Caco-2 (cell line): ENCODE measurements around the gene HOXD1. TPM values are rescaled to one million over a fixed set of nuclear protein-coding genes. Genes with fewer than 3 reads are reported as not detected.
A peak's percentile ranks its signal among the peaks of the same experiment; 100 is the strongest.

Experiments
- BruUV-seq: library from RNA; stranded (reverse); fragments of 400-500 nt; replicated peaks from 2 replicates; lab custom pipeline; 2021; lab: Mats Ljungman, UMichigan
- CTCF ChIA-PET: fragments of 300-600 bp; sonication (Branson Sonifier 250); formaldehyde crosslinking; loops from one replicate; lab custom pipeline; 2022; ENCODE audit warnings: antibody characterized with exemption; lab: Charles Lee
- POLR2A ChIA-PET: fragments of 300-600 bp; sonication (Branson Sonifier 250); formaldehyde crosslinking; loops from one replicate; lab custom pipeline; 2022; ENCODE audit warnings: antibody characterized with exemption; lab: Charles Lee
- DNase-seq, 2 experiments: peaks; one replicate each; pipeline versions ENCODE4 v3.0.0 to v3.0.0-alpha.2; 2020 to 2022
- H3K27me3 ChIP-seq: replicated peaks from 2 replicates; pipeline ENCODE4 v1.6.0; 2011; ENCODE audit warnings: low read length; ENCODE audit not compliant: control insufficient read depth, insufficient read depth
- H3K36me3 ChIP-seq: 2 replicates; pipeline ENCODE4 v1.5.1; 2011; ENCODE audit warnings: low read length; ENCODE audit not compliant: control insufficient read depth, insufficient read depth
- H3K4me1 ChIP-seq: fragments of 250-450 bp; sonication (Bioruptor Pico); 2 replicates; pipeline ENCODE4 v1.5.1; 2020; ENCODE audit warnings: mild to moderate bottlenecking
- H3K4me3 ChIP-seq: 2 replicates; pipeline ENCODE4 v1.5.1; 2011; ENCODE audit warnings: low read depth, mild to moderate bottlenecking, control low read depth, low read length
- H3K9me3 ChIP-seq: fragments of 250-450 bp; sonication (Bioruptor Pico); 2 replicates; pipeline ENCODE4 v1.5.1; 2020; ENCODE audit warnings: mild to moderate bottlenecking, moderate library complexity
- H3K27ac Mint-ChIP-seq: one replicate; pipeline ENCODE4 v1.8.0; 2022; ENCODE audit warnings: mixed read lengths; ENCODE audit not compliant: unreplicated experiment
- H3K27me3 Mint-ChIP-seq: one replicate; pipeline ENCODE4 v1.8.0; 2022; ENCODE audit warnings: mixed read lengths; ENCODE audit not compliant: insufficient read depth, unreplicated experiment
- H3K36me3 Mint-ChIP-seq: one replicate; pipeline ENCODE4 v1.8.0; 2022; ENCODE audit warnings: mild to moderate bottlenecking, mixed read lengths; ENCODE audit not compliant: insufficient read depth, unreplicated experiment
- H3K4me1 Mint-ChIP-seq: one replicate; pipeline ENCODE4 v1.8.0; 2022; ENCODE audit warnings: low read depth, mixed read lengths; ENCODE audit not compliant: unreplicated experiment
- H3K4me3 Mint-ChIP-seq: one replicate; pipeline ENCODE4 v1.8.0; 2022; ENCODE audit warnings: mild to moderate bottlenecking, moderate library complexity, mixed read lengths; ENCODE audit not compliant: unreplicated experiment
- H3K9me3 Mint-ChIP-seq: one replicate; pipeline ENCODE4 v1.8.0; 2022; ENCODE audit warnings: mixed read lengths; ENCODE audit not compliant: unreplicated experiment
- CTCF ChIP-seq, 2 experiments: fragments of 200-600 bp in 1 of 2; IDR thresholded peaks; 1 replicate in 1 of 2; 2 replicates in 1 of 2; pipeline versions ENCODE4 v1.5.1 to v1.8.0; 2011 to 2022; ENCODE audit warnings: antibody characterized with exemption in 1 of 2, control low read depth in 1 of 2, inconsistent platforms in 1 of 2, low read depth in 1 of 2, low read length in 1 of 2, mild to moderate bottlenecking in 1 of 2, moderate library complexity in 1 of 2; ENCODE audit not compliant: insufficient read depth in 1 of 2, severe bottlenecking in 1 of 2, unreplicated experiment in 1 of 2
- intact Hi-C: fragments of 100-400 bp; cut with micrococcal nuclease; formaldehyde crosslinking; loops from one replicate; pipeline ENCODE4 v1.10.0; 2022; ENCODE audit not compliant: unreplicated experiment
- total RNA-seq: library from RNA; stranded (reverse); gene quantifications from 2 replicates; pipeline ENCODE4 v1.2.3, GENCODE V29; 2022

The HOXD1 gene
- total RNA-seq, 1 experiment from 2014 or later, result not detected

GRCh38 chr2:176178757-176179295 is 9.6 kb upstream of the HOXD1 start:
- peak overlapping the region; percentile 63 for H3K4me3 Mint-ChIP-seq
- POLR2A ChIA-PET, result no interaction called here
- BruUV-seq, result no TSS peak

GRCh38 chr2:176181551-176181950 is 6.9 kb upstream of the HOXD1 start:
- no peaks in the 10 kb centered on the region for H3K9me3 Mint-ChIP-seq
- no peaks in the 10 kb centered on the region for H3K4me1 Mint-ChIP-seq
- Histone ChIP-seq H3K4me1 (no peaks in the 10 kb centered on the region), H3K36me3 (no peaks in the 10 kb centered on the region), H3K9me3 (no peaks in the 10 kb centered on the region), H3K4me3 (no peak overlapping the region), H3K27me3 (peaks cover 3% of the 10 kb centered on the region; the same call in 1 of the 2 replicates)
- POLR2A ChIA-PET, result no interaction called here
- intact Hi-C loops, result no loop called here
- DNase-seq, result no peak
- H3K27me3 Mint-ChIP-seq, result peaks cover 21% of the 10 kb centered on the region
- BruUV-seq, result no TSS peak
- H3K4me3 Mint-ChIP-seq, result no peak overlapping the region
- no peak overlapping the region for H3K27ac Mint-ChIP-seq
- CTCF ChIA-PET, result no interaction called here
- TF ChIP-seq CTCF (IDR thresholded peaks at IDR 0.05; ENCODE audit: insufficient read depth in 1 of 2, low read depth in 1 of 2, low read length in 1 of 2, severe bottlenecking in 1 of 2, unreplicated experiment in 1 of 2), result no peak
- no peaks in the 10 kb centered on the region for H3K36me3 Mint-ChIP-seq

More at GRCh38 chr2:176178757-176179295, 9.6 kb upstream of the HOXD1 start:
- Mint-ChIP-seq H3K27me3 (peaks cover 16% of the 10 kb centered on the region), H3K27ac (no peak overlapping the region), H3K36me3 (no peaks in the 10 kb centered on the region), H3K9me3 (no peaks in the 10 kb centered on the region), H3K4me1 (no peaks in the 10 kb centered on the region)
- Histone ChIP-seq H3K4me3 (peak overlapping the region; percentile 31; the same call in 1 of the 2 replicates), H3K4me1 (peaks cover 5% of the 10 kb centered on the region; the same call in 1 of the 2 replicates), H3K27me3 (peaks cover 3% of the 10 kb centered on the region; the same call in 1 of the 2 replicates), H3K9me3 (no peaks in the 10 kb centered on the region), H3K36me3 (no peaks in the 10 kb centered on the region)
- no peak for DNase-seq
- CTCF ChIA-PET, result no interaction called here
- no peak for TF ChIP-seq CTCF (IDR thresholded peaks at IDR 0.05; ENCODE audit: insufficient read depth in 1 of 2, low read depth in 1 of 2, low read length in 1 of 2, severe bottlenecking in 1 of 2, unreplicated experiment in 1 of 2)
- intact Hi-C loops, result no loop called here

- Mint-ChIP-seq H3K9me3 (no peaks in the 10 kb centered on the region), H3K4me1 (no peaks in the 10 kb centered on the region), H3K27ac (no peak overlapping the region), H3K27me3 (peaks cover 26% of the 10 kb centered on the region), H3K4me3 (no peak overlapping the region), H3K36me3 (no peaks in the 10 kb centered on the region)
- Histone ChIP-seq H3K36me3 (no peaks in the 10 kb centered on the region), H3K9me3 (no peaks in the 10 kb centered on the region), H3K27me3 (peaks cover 3% of the 10 kb centered on the region; the same call in 1 of the 2 replicates), H3K4me1 (no peaks in the 10 kb centered on the region), H3K4me3 (no peak overlapping the region)
- intact Hi-C loops, result no loop called here
- BruUV-seq, result no TSS peak
- ChIA-PET CTCF (no interaction called here), POLR2A (no interaction called here)
- TF ChIP-seq CTCF (IDR thresholded peaks at IDR 0.05; ENCODE audit: insufficient read depth in 1 of 2, low read depth in 1 of 2, low read length in 1 of 2, severe bottlenecking in 1 of 2, unreplicated experiment in 1 of 2), result no peak
- no peak for DNase-seq
Measured at GRCh38 chr2:176182671-176183070, 5.8 kb upstream of the HOXD1 start.
